NCI-H460 (cell line): ENCODE results near the gene RUNDC3A. TPM values are rescaled to one million over a fixed set of nuclear protein-coding genes. Genes with fewer than 3 reads are reported as not detected.
"Not testable (repeated sequence)": the region's sequence is repeated elsewhere in the genome, so short reads cannot be mapped to it uniquely, and the experiment has no call there.

Source experiments
- DNase-seq: peaks from one replicate; pipeline ENCODE4 v3.0.0-alpha.2; 2016; ENCODE audit warnings: low read depth; ENCODE audit errors: extremely low read depth
- total RNA-seq: library from RNA; depleted of rRNA; stranded (reverse); fragments of >200 nt; shearing (Covaris generic); gene quantifications from 2 replicates; pipeline ENCODE4 v1.2.3, GENCODE V29; 2014

Gene RUNDC3A
- total RNA-seq, 1 experiment from 2014 or later = not detected

DNA sequence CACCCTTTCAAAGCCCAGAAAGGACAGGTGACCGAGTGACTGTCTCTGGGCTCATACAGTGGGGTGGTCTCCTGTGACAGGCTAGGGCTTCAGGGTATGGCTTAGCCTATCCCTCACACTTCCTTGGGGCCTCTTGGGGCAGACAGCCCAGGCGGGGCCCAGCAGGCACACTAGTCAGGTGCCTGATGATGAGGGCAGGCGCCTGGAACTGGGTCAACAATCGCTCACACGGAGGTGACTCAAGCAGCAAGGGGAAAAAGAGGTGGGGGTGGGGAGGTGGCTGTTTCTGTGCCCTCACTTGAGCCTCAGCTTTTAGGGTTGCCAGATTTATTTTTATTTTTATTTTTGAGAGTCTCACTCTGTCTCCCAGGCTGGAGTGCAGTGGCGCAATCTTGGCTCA lies 30.3 kb downstream of the RUNDC3A start:
- no peak for DNase-seq

GRCh38 chr17:44340553-44340952 lies 32.2 kb downstream of the RUNDC3A start:
- not testable (repeated sequence) for DNase-seq

DNA sequence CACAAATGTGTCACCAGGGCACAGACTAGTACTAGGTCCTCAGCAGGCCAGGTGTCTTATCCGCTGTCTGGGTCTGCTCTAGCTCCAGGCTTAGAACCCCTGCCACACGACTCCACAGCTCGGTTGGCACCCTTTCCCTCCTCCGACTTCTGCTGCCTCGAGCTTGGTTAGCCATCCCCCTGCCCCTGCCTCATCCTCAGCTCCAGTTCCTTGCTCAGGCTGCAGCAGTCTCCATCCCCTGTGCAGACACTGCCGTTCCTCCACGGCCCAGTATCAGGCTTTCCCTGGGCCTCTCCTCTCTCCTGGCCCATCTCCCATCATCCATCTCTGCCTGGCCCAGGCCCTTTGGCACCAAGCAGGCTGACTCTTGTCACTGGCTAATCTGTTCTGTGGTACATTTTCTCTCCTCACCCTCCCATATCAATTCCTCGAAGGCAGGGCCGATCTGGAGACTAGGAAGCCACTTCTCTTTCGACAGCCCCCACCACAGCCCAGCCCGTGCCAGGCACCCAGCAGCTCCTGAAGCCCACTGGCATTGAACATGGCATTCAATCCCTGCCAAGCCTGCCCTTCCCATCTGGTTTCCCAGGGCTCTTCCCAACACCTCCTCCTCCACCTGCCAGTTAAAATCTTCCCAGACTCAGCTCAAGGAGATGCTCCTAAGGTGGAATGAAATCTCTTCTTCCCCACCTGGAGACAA lies 35.3 kb downstream of the RUNDC3A start:
- no peak for DNase-seq

- peak; percentile 99 for DNase-seq
These were observed 36.6 kb downstream of the RUNDC3A start, which contains the start of gene GRN for GRCh38 chr17:44344939-44345453. GRN (plus strand) TSS chr17:44345302; CDS start chr17:44349165, 3,863 bp downstream.

- DNase-seq = peak; percentile 60
These were observed 37.1 kb downstream of the RUNDC3A start for GRCh38 chr17:44345454-44346026.

GRCh38 chr17:44346064-44346844 lies 37.9 kb downstream of the RUNDC3A start:
- no peak for DNase-seq

- not testable (repeated sequence) for DNase-seq
These were observed 39.0 kb downstream of the RUNDC3A start for GRCh38 chr17:44347206-44348055.

GRCh38 chr17:44348234-44348987 lies 40.0 kb downstream of the RUNDC3A start:
- DNase-seq = no peak

DNA sequence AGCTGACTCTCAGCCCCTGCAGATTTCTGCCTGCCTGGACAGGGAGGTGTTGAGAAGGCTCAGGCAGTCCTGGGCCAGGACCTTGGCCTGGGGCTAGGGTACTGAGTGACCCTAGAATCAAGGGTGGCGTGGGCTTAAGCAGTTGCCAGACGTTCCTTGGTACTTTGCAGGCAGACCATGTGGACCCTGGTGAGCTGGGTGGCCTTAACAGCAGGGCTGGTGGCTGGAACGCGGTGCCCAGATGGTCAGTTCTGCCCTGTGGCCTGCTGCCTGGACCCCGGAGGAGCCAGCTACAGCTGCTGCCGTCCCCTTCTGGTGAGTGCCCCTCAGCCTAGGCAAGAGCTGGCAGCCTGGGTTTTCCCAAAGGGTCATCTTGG lies 40.6 kb downstream of the RUNDC3A start:
- DNase-seq = no peak

GRCh38 chr17:44349553-44350070 lies 41.2 kb downstream of the RUNDC3A start:
- DNase-seq = no peak

DNA sequence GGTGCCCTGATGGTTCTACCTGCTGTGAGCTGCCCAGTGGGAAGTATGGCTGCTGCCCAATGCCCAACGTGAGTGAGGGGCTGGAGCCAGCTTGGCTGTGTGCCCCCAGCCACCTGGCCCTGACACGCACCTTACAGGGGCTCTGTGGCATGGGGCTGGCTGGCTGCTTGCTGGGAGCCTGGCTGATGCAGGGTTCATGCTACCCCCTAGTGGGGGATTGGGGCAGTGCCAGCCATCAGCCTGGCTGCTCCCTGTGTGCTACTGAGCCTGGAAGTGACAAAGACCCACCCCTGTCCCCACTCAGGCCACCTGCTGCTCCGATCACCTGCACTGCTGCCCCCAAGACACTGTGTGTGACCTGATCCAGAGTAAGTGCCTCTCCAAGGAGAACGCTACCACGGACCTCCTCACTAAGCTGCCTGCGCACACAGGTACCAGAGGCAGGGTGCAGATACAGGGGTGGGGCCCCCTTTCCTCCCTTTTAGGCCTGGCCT lies 42.4 kb downstream of the RUNDC3A start:
- DNase-seq = peak; percentile 59

DNA sequence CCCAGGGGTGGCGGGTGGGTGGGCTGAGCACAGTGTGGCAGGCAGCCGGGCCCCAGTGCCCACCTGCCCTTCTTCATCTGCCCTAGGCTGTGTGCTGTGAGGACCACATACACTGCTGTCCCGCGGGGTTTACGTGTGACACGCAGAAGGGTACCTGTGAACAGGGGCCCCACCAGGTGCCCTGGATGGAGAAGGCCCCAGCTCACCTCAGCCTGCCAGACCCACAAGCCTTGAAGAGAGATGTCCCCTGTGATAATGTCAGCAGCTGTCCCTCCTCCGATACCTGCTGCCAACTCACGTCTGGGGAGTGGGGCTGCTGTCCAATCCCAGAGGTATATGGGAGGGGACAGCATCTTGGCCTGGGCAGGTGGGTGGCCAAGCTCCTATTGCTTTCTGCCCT lies 43.1 kb downstream of the RUNDC3A start:
- DNase-seq = no peak

GRCh38 chr17:44351961-44352827 lies 43.8 kb downstream of the RUNDC3A start:
- no peak for DNase-seq

DNA sequence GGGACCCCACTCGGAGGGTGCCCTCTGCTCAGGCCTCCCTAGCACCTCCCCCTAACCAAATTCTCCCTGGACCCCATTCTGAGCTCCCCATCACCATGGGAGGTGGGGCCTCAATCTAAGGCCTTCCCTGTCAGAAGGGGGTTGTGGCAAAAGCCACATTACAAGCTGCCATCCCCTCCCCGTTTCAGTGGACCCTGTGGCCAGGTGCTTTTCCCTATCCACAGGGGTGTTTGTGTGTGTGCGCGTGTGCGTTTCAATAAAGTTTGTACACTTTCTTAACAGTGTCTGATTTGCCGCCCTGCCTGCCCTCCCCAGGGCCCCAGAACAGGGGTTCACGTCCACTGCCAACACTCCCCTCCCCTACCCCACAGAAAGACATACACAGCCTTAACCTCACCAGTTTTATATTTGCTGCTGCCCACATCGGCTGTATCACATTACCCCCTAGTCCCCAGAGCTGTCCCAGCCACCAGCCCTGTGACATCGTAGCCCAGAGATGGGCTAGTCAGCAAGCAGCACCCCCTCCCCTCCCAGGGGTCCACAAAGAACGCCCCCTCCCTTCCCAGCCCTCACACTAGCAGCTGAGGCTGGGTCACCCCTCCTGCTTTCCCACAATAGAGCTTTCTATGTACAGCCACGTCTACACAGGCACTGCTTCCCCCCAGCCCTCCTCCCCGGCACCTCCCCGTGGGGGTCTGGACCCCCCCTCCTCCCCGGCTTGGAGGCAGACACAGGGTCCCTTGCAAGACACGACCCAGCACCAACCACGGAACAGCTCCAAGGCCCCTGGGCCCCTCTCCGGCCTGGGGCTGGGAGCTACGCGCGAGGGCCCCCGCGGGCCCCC lies 44.6 kb downstream of the RUNDC3A start:
- no peak for DNase-seq

GRCh38 chr17:44353672-44354331 lies 45.4 kb downstream of the RUNDC3A start:
- DNase-seq = peak; percentile 22

- no peak for DNase-seq
These were observed 46.5 kb downstream of the RUNDC3A start for GRCh38 chr17:44354582-44355561.
